DOHH2 (cell line): Measurements from ENCODE around the gene IER5L.

Source experiments
- EZH2phosphoT487 ChIP-seq: fragments of 200-600 bp; sonication (generic); IDR thresholded peaks from 2 replicates; pipeline ENCODE4 v1.6.1; 2017; ENCODE audit warnings: borderline replicate concordance, mild to moderate bottlenecking, antibody characterized with exemption, low read length, moderate library complexity, mixed read lengths
- TF ChIP-seq, protein P1 (sequence below): fragments of 200-600 bp; sonication (generic); IDR thresholded peaks from one replicate; pipeline ENCODE4 v1.5.1; 2014; ENCODE audit warnings: antibody characterized with exemption, mild to moderate bottlenecking, low read depth, low read length; ENCODE audit not compliant: poor library complexity, severe bottlenecking

DNA sequence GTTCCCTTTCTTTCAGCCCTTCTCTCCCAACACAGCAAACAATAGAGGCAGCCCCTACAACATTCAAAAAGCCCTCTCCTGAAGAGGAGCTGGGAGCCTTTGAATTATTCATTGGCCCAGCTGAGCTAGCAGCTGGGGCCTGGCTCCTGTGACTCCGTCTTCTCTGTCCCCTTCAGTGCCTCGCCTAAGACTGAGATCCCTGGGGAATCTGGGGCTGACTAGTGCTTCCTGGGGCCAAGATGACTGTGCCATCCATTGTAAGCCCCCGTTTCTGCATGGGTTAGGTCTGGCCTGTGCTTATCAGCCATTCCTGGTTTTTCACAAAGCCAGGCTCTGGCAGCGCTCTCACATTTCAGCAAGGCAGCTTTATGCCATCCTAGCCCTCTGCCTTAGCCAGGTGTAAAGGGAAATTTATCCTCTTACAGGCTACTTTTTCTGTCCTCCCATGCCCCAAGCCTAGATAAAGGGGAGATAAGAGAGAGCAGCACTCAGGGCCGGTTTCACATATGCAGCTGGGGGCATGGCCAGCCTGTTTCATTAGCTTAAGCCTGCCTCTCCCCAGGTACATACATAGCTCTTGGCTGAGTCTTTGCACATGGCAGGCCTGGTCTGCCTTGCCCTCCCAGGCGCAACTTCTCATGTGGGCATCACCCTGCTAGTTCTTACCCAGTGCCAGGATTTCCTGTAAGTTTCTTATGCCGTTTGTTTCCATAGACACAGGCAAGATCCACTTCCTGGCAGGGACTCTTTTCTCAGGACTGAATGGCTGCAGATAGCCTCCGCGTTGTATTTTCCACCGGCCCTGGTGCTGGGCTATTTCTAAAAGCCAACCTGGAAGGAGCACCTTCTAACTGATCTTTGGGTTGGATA is 51.1 kb downstream of the IER5L start:
- TF ChIP-seq, protein P1, sequence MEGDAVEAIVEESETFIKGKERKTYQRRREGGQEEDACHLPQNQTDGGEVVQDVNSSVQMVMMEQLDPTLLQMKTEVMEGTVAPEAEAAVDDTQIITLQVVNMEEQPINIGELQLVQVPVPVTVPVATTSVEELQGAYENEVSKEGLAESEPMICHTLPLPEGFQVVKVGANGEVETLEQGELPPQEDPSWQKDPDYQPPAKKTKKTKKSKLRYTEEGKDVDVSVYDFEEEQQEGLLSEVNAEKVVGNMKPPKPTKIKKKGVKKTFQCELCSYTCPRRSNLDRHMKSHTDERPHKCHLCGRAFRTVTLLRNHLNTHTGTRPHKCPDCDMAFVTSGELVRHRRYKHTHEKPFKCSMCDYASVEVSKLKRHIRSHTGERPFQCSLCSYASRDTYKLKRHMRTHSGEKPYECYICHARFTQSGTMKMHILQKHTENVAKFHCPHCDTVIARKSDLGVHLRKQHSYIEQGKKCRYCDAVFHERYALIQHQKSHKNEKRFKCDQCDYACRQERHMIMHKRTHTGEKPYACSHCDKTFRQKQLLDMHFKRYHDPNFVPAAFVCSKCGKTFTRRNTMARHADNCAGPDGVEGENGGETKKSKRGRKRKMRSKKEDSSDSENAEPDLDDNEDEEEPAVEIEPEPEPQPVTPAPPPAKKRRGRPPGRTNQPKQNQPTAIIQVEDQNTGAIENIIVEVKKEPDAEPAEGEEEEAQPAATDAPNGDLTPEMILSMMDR = no peak
- TF ChIP-seq EZH2phosphoT487 = no peak
